GM10266 (cell line): ENCODE measurements around the gene OR6J1.
"Not testable (repeated sequence)": the region's sequence is repeated elsewhere in the genome, so short reads cannot be mapped to it uniquely, and the experiment has no call there.

Source experiments
- DNase-seq: peaks from one replicate; pipeline ENCODE4 v3.0.0; 2012; ENCODE audit errors: extremely low spot score
- TF ChIP-seq, protein P1 (sequence below): IDR thresholded peaks from 2 replicates; pipeline ENCODE4 v1.5.1; 2012; ENCODE audit warnings: mild to moderate bottlenecking, low read depth; ENCODE audit not compliant: control insufficient read depth, insufficient read depth; ENCODE audit errors: missing control alignments

OR6J1 gene

DNA sequence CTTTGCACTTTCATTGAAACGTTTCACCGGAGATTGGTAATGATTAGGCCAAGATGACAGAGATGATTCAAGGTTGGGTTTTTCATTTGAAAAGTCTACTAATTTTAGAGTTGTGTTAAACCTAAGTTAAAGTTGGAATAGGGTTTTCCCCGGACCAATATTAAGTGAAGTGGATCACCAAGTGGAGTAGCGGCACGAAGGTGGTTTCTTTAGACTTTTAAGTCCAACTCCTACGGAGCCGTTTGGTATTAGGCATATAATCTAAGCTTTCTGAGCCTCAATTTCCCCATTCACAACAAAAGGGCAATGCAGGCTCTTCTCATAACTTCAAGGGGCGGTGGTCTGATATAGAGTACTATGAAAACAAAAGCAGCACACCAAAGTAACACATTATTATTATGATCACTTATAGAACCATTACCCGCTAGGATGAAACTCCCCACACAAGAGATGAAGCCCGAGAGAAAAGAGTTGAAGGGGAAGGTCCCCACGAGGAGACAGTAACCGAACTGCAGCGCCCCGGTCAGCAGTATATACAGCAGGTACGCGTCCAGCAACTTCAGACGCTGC, 55.5 kb downstream of the OR6J1 start:
- DNase-seq, result no peak
- TF ChIP-seq, protein P1, sequence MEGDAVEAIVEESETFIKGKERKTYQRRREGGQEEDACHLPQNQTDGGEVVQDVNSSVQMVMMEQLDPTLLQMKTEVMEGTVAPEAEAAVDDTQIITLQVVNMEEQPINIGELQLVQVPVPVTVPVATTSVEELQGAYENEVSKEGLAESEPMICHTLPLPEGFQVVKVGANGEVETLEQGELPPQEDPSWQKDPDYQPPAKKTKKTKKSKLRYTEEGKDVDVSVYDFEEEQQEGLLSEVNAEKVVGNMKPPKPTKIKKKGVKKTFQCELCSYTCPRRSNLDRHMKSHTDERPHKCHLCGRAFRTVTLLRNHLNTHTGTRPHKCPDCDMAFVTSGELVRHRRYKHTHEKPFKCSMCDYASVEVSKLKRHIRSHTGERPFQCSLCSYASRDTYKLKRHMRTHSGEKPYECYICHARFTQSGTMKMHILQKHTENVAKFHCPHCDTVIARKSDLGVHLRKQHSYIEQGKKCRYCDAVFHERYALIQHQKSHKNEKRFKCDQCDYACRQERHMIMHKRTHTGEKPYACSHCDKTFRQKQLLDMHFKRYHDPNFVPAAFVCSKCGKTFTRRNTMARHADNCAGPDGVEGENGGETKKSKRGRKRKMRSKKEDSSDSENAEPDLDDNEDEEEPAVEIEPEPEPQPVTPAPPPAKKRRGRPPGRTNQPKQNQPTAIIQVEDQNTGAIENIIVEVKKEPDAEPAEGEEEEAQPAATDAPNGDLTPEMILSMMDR, result no peak

DNA sequence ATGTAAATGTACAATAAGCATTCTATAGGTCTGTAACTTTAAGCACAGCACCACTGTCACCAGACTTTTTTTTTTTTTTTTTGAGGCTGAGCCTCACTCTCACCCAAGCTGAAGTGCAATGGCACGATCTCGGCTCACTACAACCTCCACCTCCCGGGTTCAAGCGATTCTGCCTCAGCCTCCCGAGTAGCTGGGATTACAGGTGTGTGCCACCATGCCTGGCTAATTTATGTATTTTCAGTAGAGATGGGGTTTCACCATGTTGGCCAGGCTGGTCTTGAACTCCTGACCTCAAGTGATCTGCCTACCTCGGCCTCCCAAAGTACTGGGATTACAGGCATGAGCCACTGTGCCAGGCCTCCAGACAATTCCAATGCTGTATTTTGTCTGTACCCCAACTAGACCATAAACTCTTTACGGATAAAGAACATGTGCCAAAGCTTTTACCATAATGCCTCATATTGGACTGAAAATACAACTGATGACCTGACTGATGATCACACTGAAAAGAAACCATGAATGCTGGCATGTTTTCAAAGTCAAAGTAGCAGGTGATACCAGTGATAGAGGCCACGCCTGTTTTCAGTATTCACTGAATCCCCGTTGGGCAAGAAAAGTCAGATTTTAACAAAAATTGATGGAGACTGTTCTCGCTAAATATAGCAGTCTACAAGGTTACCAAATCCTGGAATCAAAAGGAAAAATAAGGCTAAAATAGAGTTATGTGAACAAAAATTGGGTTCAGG, 56.3 kb downstream of the OR6J1 start:
- not testable (repeated sequence) for DNase-seq

DNA sequence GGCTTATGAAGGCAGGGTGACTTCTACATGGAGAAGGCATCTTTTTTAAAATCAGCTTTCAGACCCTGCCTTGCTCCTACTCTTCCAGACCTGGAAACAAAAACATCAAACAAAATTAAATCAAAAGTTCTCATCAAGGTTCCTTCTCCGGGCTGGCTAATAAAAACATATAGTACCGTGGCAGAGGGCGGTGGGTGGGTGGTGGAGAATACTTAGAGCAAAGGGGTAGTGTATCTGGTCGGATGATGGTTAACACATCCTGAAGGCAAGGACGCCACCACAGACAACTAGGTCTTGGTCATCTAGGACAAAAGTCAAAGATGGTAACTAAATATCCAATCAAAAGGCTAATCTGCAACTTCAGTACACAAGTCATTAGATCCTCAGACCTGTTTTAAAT, 56.9 kb downstream of the OR6J1 start:
- DNase-seq, result no peak
- TF ChIP-seq, protein P1, result no peak

DNA sequence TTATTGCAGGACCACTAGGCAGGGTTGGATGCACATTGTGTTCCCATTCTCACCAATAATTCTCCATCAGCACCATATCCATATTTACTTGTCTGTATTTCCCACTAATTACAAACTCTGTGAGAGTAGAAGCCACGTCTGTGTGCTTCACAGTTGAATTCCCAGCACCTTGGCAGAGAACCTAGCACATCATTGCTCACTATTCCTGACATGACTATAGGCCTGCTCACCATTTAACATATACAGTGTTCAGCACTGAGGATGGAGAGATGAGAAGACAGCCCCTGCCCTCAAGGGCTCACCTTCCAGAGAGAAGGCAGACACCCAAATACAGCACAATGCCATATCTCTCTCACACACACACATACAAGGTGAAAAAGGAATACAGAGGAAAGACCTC, 60.2 kb downstream of the OR6J1 start:
- TF ChIP-seq, protein P1, result no peak
- DNase-seq, result no peak
